Measurements from ENCODE around the gene RALA.

RALA gene

DNA sequence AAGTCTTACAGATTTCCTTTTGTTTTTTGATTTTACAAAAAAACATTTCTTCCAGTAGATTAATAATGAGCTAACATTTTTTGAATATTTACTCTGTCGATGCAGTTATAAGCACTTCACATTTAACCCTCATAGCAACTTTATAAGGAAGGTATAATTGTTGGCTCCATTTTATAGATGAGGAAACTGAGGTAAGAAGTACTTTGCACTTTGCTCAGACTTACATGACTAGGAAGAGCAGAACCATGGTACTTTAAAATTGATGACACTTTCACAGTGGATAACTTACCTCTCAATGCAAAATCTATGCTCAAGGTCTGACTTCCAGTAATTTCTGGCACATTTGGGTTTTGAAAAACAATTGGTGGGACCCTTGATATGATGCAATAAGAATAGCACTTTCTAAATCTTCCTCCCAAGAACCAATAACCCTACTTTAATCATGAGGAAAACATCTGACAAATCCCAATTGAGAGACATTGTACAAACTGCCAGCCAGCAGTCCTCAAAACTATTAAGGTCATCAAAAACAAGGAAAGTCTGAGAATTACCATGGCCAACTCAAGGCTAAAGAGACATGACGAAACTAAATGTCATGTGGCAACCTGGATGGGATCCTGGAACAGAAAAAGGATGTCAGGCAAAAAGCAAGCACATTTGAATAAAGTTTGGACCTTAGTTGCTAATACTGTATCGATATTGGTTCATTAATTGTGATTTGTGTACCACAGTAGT lies 72.6 kb downstream of the RALA start:
- TF ChIP-seq, protein P1, sequence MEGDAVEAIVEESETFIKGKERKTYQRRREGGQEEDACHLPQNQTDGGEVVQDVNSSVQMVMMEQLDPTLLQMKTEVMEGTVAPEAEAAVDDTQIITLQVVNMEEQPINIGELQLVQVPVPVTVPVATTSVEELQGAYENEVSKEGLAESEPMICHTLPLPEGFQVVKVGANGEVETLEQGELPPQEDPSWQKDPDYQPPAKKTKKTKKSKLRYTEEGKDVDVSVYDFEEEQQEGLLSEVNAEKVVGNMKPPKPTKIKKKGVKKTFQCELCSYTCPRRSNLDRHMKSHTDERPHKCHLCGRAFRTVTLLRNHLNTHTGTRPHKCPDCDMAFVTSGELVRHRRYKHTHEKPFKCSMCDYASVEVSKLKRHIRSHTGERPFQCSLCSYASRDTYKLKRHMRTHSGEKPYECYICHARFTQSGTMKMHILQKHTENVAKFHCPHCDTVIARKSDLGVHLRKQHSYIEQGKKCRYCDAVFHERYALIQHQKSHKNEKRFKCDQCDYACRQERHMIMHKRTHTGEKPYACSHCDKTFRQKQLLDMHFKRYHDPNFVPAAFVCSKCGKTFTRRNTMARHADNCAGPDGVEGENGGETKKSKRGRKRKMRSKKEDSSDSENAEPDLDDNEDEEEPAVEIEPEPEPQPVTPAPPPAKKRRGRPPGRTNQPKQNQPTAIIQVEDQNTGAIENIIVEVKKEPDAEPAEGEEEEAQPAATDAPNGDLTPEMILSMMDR (IDR thresholded peaks at IDR 0.05; ENCODE audit: unreplicated experiment in 3 of 3): no peak
- H3K27ac Mint-ChIP-seq: no peak overlapping the region
- H3K27me3 Mint-ChIP-seq (ENCODE audit: low read depth): no peaks in the 10 kb centered on the region
- no peak overlapping the region for H3K4me3 Mint-ChIP-seq
- H3K4me1 Mint-ChIP-seq: no peaks in the 10 kb centered on the region
- H3K9me3 Mint-ChIP-seq: no peaks in the 10 kb centered on the region
- peaks cover 72% of the 10 kb centered on the region for H3K36me3 Mint-ChIP-seq (ENCODE audit: low read depth)

DNA sequence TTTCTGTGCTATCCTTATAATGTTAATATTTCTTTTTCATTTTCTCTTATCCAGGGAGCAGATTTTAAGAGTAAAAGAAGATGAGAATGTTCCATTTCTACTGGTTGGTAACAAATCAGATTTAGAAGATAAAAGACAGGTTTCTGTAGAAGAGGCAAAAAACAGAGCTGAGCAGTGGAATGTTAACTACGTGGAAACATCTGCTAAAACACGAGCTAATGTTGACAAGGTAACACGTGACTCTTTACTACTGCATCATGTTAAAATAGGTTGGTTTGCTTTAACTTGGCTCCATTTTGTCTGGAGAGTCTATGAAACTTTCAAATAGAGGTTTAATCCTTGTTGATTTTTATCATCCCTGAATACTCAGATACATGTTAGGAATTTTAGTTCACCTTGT lies 73.3 kb downstream of the RALA start:
- peaks cover 71% of the 10 kb centered on the region for H3K36me3 Mint-ChIP-seq (ENCODE audit: low read depth)
- H3K27ac Mint-ChIP-seq: no peak overlapping the region
- no peaks in the 10 kb centered on the region for H3K4me1 Mint-ChIP-seq
- H3K4me3 Mint-ChIP-seq: no peak overlapping the region
- no peaks in the 10 kb centered on the region for H3K9me3 Mint-ChIP-seq
- H3K27me3 Mint-ChIP-seq (ENCODE audit: low read depth): no peaks in the 10 kb centered on the region
- TF ChIP-seq, protein P1 (IDR thresholded peaks at IDR 0.05; ENCODE audit: unreplicated experiment in 3 of 3): no peak

DNA sequence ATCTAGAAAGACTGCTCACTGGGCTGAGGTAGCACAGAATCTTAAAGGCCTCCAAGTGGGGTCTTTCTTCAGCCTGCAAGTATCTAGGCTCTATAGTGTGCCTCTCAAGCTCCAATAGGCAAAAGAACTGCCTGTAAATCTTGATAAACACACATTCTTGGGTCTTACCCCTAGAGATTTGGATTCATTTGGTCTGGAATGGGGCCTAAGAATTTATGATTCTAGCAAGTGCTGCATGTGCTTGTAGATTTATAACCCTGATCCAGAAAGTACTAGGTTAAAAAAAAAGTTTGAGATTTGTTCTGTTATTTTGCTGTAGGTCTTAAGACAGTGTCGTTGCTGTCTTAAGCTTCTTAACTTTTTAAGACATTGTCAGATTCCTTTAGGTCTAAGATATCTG lies 74.1 kb downstream of the RALA start:
- H3K27ac Mint-ChIP-seq: no peak overlapping the region
- peaks cover 65% of the 10 kb centered on the region for H3K36me3 Mint-ChIP-seq (ENCODE audit: low read depth)
- H3K9me3 Mint-ChIP-seq: no peaks in the 10 kb centered on the region
- H3K4me1 Mint-ChIP-seq: no peaks in the 10 kb centered on the region
- TF ChIP-seq, protein P1 (IDR thresholded peaks at IDR 0.05; ENCODE audit: unreplicated experiment in 3 of 3): no peak
- H3K27me3 Mint-ChIP-seq (ENCODE audit: low read depth): no peaks in the 10 kb centered on the region
- no peak overlapping the region for H3K4me3 Mint-ChIP-seq

DNA sequence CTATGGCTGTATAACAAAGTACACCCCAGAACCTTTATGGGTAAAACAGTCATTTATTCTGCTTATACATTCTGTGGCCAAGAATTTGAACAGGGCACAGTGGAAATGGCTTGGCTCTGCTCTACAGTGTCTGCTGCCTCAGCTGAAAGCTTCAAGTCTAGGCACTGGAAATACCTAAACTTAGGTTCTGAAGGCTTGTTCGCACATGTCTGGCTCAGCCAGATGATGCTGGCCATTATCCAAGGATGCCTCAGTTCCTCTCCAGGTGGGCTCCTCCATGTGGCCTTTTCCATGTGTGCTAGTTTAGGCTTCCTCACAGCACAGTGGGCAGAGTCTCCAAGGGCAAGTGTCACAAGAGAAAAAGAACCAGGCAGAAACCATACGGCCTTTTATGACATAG lies 76.8 kb downstream of the RALA start:
- TF ChIP-seq, protein P1 (IDR thresholded peaks at IDR 0.05; ENCODE audit: unreplicated experiment in 3 of 3): no peak
- Mint-ChIP-seq H3K36me3 (ENCODE audit: low read depth) (peaks cover 63% of the 10 kb centered on the region), H3K27ac (no peak overlapping the region), H3K9me3 (no peaks in the 10 kb centered on the region), H3K4me1 (no peaks in the 10 kb centered on the region), H3K27me3 (ENCODE audit: low read depth) (no peaks in the 10 kb centered on the region), H3K4me3 (no peak overlapping the region)

DNA sequence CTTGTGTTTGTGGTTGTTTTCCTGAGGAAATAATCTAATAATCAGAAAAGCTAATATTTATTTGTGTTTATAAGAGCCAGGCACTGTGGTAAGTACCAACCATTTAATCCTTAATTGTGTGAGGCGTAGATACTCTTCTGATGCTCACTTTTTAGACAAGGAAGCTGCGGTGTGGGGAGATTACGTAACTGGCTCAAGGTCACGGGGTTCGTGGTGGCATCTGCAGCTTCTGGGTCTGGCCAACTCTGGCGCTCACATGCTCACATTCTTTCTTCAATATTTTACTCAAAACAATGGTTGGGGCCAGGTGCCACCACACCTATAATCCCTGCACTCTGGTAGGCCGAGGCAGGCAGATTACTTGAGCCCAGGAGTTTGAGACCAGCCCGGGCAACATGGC lies 77.6 kb downstream of the RALA start:
- Mint-ChIP-seq H3K4me1 (peaks cover 3% of the 10 kb centered on the region), H3K27me3 (ENCODE audit: low read depth) (no peaks in the 10 kb centered on the region), H3K4me3 (no peak overlapping the region), H3K9me3 (no peaks in the 10 kb centered on the region), H3K36me3 (ENCODE audit: low read depth) (peaks cover 64% of the 10 kb centered on the region), H3K27ac (no peak overlapping the region)
- TF ChIP-seq, protein P1 (IDR thresholded peaks at IDR 0.05; ENCODE audit: unreplicated experiment in 3 of 3): no peak

DNA sequence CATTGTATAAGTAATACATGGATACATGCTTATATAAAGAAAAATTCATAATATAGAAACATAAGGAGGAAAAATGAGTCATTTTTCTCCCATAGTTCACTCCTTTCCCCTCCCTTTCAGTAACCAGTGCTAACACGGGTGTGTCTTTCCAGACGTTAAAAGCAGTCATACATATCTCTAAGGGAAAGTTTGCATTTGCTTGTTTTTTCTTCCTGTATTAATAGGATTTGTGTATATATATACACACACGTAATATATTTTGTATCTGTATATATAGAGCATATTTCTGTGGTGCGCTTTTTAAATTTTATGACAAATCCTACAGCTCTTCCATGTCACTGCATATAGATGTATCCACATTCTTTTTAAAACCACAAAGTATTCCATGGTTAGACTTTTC lies 78.8 kb downstream of the RALA start:
- Mint-ChIP-seq H3K4me1 (peaks cover 9% of the 10 kb centered on the region), H3K27me3 (ENCODE audit: low read depth) (no peaks in the 10 kb centered on the region), H3K9me3 (no peaks in the 10 kb centered on the region), H3K27ac (no peak overlapping the region), H3K4me3 (no peak overlapping the region), H3K36me3 (ENCODE audit: low read depth) (peaks cover 60% of the 10 kb centered on the region)
- TF ChIP-seq, protein P1 (IDR thresholded peaks at IDR 0.05; ENCODE audit: unreplicated experiment in 3 of 3): no peak

All from nephron (organoid).